ENCODE results near the gene RAB40C. TPM values are rescaled to one million over a fixed set of nuclear protein-coding genes. Genes with fewer than 3 reads are reported as not detected.

RAB40C gene
- total and polyA plus RNA-seq, 10 of the 15 experiments (the other 5 are each of a cell fraction or from before 2014, with no cell fraction given) = 0.06 to 12.8 (median 4.6) TPM

GRCh38 chr16:552171-552570, 37.7 kb upstream of the RAB40C start:
- peaks cover 0 to 21% of the 10 kb centered on the region in 2 experiments; a peak in 2 of 4 replicates for H3K36me3 ChIP-seq (ENCODE audit: control insufficient read depth in 2 of 2, insufficient read depth in 2 of 2, low read length in 1 of 2)
- H3K79me2 ChIP-seq (ENCODE audit: control insufficient read depth, insufficient read depth, low read length) = no peaks in the 10 kb centered on the region
- TF ChIP-seq EP300 (IDR thresholded peaks at IDR 0.05; ENCODE audit: borderline replicate concordance in 1 of 2, control insufficient read depth in 1 of 2, low read depth in 2 of 2, low read length in 2 of 2) (no peak), MEF2B (IDR thresholded peaks at IDR 0.05; ENCODE audit: partially characterized antibody, poor library complexity, severe bottlenecking) (no peak), ZBTB4 (CRISPR knock-in tag; IDR thresholded peaks at IDR 0.05) (no peak), USF2 (IDR thresholded peaks at IDR 0.05; ENCODE audit: borderline replicate concordance, low read depth, low read length) (no peak), RBBP5 (conservative IDR thresholded peaks at IDR 0.05) (no peak)
- intact Hi-C loops (cut with micrococcal nuclease; ENCODE audit: unreplicated experiment) (no loop called here), in situ Hi-C loops (cut with MboI) (no loop called here)
- no peak overlapping the region for H3K9ac ChIP-seq (ENCODE audit: control insufficient read depth, insufficient read depth, low read length)
- ChIA-PET RAD21 (ENCODE audit: unreplicated experiment) (no interaction called here), SMC1A (ENCODE audit: uncharacterized antibody, unreplicated experiment) (no interaction called here), POLR2A (no interaction called here), CTCF (no interaction called here)
- no peak overlapping the region for H3K27ac ChIP-seq (ENCODE audit: control insufficient read depth, insufficient read depth)
- H3K4me3 ChIP-seq = no peak overlapping the region
- ATAC-seq (no peak), DNase-seq (ENCODE audit: low read depth, low spot score) (no peak), FAIRE-seq (no peak)
- no peak overlapping the region for H2AFZ ChIP-seq (ENCODE audit: control insufficient read depth, low read depth, low read length)
- no peaks in the 10 kb centered on the region for H3K27me3 ChIP-seq (replicated peaks in 1 of 2; ENCODE audit: control insufficient read depth in 2 of 2, insufficient read depth in 2 of 2, low read length in 1 of 2)
- 96% methylated on average over 22 of the region's 35 CpGs for WGBS (ENCODE audit: insufficient coverage, insufficient replicate concordance, low lambda C conversion rate, missing lambda C conversion rate)
- no peaks in the 10 kb centered on the region for H3K9me3 ChIP-seq (replicated peaks; ENCODE audit: control insufficient read depth, insufficient read depth, low read length)
- H3K4me2 ChIP-seq (ENCODE audit: control insufficient read depth, insufficient read depth) = no peak overlapping the region
- no peaks in the 10 kb centered on the region for H3K4me1 ChIP-seq (ENCODE audit: control insufficient read depth, insufficient read depth, low read length)
- no TSS peak for BruUV-seq (replicated peaks)
- H4K20me1 ChIP-seq (ENCODE audit: control insufficient read depth, insufficient read depth) = no peaks in the 10 kb centered on the region
